ENCODE data around the gene NECTIN2.
"Not testable (repeated sequence)": the region's sequence is repeated elsewhere in the genome, so short reads cannot be mapped to it uniquely, and the experiment has no call there.

The NECTIN2 gene

GRCh38 chr19:44824761-44825160 is 21.3 kb upstream of the NECTIN2 start:
- H3K4me3 ChIP-seq (ENCODE audit: low read length): no peak overlapping the region
- no peak for TF ChIP-seq CTCF (conservative IDR thresholded peaks at IDR 0.05; ENCODE audit: low read depth, low read length)
- DNase-seq (ENCODE audit: low read depth): no peak

- H3K4me3 ChIP-seq (ENCODE audit: low read length); DNase-seq (ENCODE audit: low read depth): not testable (repeated sequence)
These were observed 13.2 kb upstream of the NECTIN2 start for GRCh38 chr19:44832875-44833274.

GRCh38 chr19:44834399-44834798 is 11.7 kb upstream of the NECTIN2 start:
- not testable (repeated sequence) for H3K4me3 ChIP-seq (ENCODE audit: low read length); DNase-seq (ENCODE audit: low read depth)

GRCh38 chr19:44839276-44839675 is 6.8 kb upstream of the NECTIN2 start:
- TF ChIP-seq CTCF (conservative IDR thresholded peaks at IDR 0.05; ENCODE audit: low read depth, low read length): no peak
- no peak for DNase-seq (ENCODE audit: low read depth)
- no peak overlapping the region for H3K4me3 ChIP-seq (ENCODE audit: low read length)

GRCh38 chr19:44840811-44841210 is 5.3 kb upstream of the NECTIN2 start:
- TF ChIP-seq CTCF (conservative IDR thresholded peaks at IDR 0.05; ENCODE audit: low read depth, low read length): no peak
- H3K4me3 ChIP-seq (ENCODE audit: low read length): no peak overlapping the region
- no peak for DNase-seq (ENCODE audit: low read depth)

GRCh38 chr19:44841231-44841630 is 4.9 kb upstream of the NECTIN2 start:
- H3K4me3 ChIP-seq (ENCODE audit: low read length): no peak overlapping the region
- DNase-seq (ENCODE audit: low read depth): no peak
- TF ChIP-seq CTCF (conservative IDR thresholded peaks at IDR 0.05; ENCODE audit: low read depth, low read length): no peak

GRCh38 chr19:44845286-44845611 is 848 bp upstream of the NECTIN2 start:
- DNase-seq (ENCODE audit: low read depth): no peak
- peak overlapping the region; percentile 63 for H3K4me3 ChIP-seq (ENCODE audit: low read length)
- TF ChIP-seq CTCF (conservative IDR thresholded peaks at IDR 0.05; ENCODE audit: low read depth, low read length): no peak

GRCh38 chr19:44846455-44847143 is 502 bp downstream of the NECTIN2 start:
- H3K4me3 ChIP-seq (ENCODE audit: low read length): peak overlapping the region; percentile 99
- DNase-seq (ENCODE audit: low read depth): no peak
- TF ChIP-seq CTCF (conservative IDR thresholded peaks at IDR 0.05; ENCODE audit: low read depth, low read length): no peak
